HG03378 (cell line): ENCODE measurements around the gene OST4.

Experiments
- ATAC-seq: cut with Tn5 transposase; IDR thresholded peaks from one replicate; pipeline ENCODE4 v1.9.1; 2021; ENCODE audit warnings: mild to moderate bottlenecking, moderate library complexity; ENCODE audit not compliant: unreplicated experiment

OST4 gene

DNA sequence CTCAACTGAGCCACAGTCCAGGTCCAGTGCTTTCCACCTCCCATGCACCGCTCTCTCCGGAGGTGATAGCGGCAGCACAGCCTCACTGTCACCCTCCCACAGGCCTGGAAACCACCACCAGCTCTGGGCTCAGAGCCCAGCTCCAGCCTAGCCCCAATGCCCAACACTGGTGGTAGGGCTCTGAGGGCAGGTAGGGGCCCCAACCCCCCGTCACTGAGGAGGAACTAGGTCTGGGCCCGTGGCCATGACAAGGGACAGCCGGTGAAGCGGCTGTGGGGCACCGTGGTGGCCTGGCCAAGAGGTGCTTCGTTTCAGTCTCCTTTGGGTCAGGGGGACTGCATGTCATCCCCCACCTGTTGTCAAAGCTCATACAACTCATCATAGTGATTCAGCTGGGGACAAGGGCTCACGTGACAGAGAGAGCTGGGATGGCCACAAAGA is 44.2 kb downstream of the OST4 start:
- ATAC-seq = no peak

- no peak for ATAC-seq
Observed at GRCh38 chr2:27025861-27026851, 45.3 kb downstream of the OST4 start.

- no peak for ATAC-seq
Observed at GRCh38 chr2:27025281-27025800, 46.1 kb downstream of the OST4 start.

DNA sequence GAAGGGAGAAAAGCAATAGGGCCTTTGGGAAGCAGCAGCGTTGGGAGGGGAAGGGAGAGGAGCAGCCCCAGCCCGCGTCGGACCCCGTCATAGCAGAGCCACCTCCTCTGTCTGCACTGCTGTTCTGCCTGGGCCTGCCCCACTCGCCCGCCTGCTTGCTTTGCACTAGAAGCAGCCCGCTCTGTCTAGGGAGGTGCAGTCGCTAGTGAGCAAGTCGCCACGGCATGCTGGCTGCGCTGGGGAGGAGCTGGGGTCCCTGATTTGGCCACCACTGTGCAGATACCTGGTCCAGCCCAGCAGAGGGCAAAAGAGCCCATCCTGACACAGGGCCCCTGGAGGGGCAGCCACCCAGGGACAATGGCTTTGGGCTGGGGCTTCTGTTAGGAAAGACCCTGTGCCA is 46.6 kb downstream of the OST4 start:
- no peak for ATAC-seq

DNA sequence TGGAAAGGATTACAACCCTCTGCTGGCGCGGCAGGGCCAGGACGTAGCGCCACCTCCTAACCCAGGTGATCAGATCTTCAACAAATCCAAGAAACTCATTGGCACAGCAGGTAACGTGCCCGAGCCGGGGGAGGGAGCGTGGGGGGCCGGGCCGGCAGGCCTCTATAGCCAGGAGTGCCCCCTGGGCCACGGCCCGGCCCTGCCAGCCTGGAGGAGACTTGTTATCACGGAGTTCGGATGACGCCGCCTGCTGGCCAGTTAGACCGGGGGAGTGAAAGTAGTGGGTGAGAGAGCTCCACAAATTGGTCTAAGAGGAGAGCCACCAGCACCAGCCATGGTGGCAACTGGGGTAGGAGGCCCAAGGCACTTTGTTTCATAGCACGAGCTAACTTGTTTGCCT is 47.3 kb downstream of the OST4 start:
- ATAC-seq = no peak

- ATAC-seq = no peak
Observed at GRCh38 chr2:27023740-27024139, 47.7 kb downstream of the OST4 start.

DNA sequence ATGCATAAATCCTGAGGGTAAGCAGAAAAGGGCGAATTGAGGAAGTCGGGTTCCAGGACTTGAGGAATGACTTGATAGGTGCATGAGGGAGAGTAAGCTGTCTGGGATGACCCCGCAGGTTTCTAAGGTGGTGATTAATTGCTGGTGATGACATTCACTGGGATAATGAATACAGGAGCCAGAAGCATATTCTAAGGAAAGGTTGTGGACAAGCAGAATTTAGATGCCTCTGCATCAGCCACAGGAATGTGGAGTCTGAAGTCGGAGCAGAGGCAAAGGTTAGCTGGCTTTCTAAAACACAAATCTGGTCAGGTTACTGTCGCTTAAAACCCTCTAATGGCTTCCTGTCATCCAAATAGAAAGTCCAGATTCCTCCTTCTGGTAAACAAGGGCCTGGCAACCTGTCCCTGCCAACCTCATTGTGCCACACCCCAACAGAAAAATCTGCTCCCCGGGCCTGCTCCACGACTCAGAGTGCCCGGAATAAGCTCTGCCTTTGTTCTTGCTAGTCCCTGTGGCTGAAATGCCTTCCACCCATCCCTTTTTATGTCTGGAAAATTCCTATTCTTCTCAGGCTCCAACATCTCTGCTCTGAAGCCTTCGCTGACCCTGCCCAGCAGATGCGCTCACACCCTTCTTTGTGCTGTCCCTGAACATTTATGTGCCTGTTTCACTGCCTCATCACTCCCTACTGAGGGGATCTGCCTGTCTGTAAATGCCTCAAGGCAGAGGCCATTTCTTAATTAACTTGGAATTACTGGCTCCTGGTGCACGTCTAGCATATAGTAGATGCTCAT is 50.0 kb downstream of the OST4 start:
- ATAC-seq = no peak
